IMR-90 (cell line): ENCODE data around the gene IFIT3. TPM values are rescaled to one million over a fixed set of nuclear protein-coding genes. Genes with fewer than 3 reads are reported as not detected.
A peak's percentile ranks its signal among the peaks of the same experiment; 100 is the strongest.
"Not testable (repeated sequence)": the region's sequence is repeated elsewhere in the genome, so short reads cannot be mapped to it uniquely, and the experiment has no call there.

ENCODE experiments used
- ATAC-seq: fragments of 200-7000 bp; cut with Tn5 transposase; 2 replicates; pipeline ENCODE4 v1.9.1; 2020; ENCODE audit warnings: low read depth, mild to moderate bottlenecking, moderate library complexity
- BruUV-seq: library from RNA; stranded (reverse); fragments of 400-500 nt; replicated peaks from 2 replicates; lab custom pipeline; 2021; lab: Mats Ljungman, UMichigan
- CTCF ChIA-PET: fragments of 300-600 bp; formaldehyde crosslinking; extraction: SDS; loops from one replicate; lab custom pipeline; 2021; ENCODE audit warnings: antibody characterized with exemption; lab: Yijun Ruan, JAX
- POLR2A ChIA-PET: fragments of 300-600 bp; sonication (Branson Sonifier 250); formaldehyde crosslinking; loops from one replicate; lab custom pipeline; 2022; ENCODE audit warnings: antibody characterized with exemption; ENCODE audit not compliant: unreplicated experiment; lab: Charles Lee
- DNase-seq: peaks from one replicate; pipeline ENCODE4 v3.0.0; 2013
- H2AFZ ChIP-seq: replicated peaks from 2 replicates; pipeline ENCODE3; 2013; ENCODE audit warnings: low read length, mild to moderate bottlenecking; ENCODE audit not compliant: poor library complexity
- H2AK5ac ChIP-seq: 2 replicates; pipeline ENCODE4 v1.6.1; 2013; ENCODE audit warnings: low read depth, low read length, inconsistent platforms
- H2AK9ac ChIP-seq: replicated peaks from 2 replicates; pipeline ENCODE3; 2013; ENCODE audit warnings: mild to moderate bottlenecking, low read depth, low read length, moderate library complexity; ENCODE audit not compliant: poor library complexity
- H2BK120ac ChIP-seq: 2 replicates; pipeline ENCODE4 v1.6.1; 2013; ENCODE audit warnings: low read depth, low read length, inconsistent platforms
- H2BK15ac ChIP-seq: 3 replicates; pipeline ENCODE4 v1.6.1; 2013; ENCODE audit warnings: low read depth, low read length, inconsistent platforms
- H2BK20ac ChIP-seq: 2 replicates; pipeline ENCODE4 v1.6.1; 2013; ENCODE audit warnings: low read depth, mild to moderate bottlenecking, inconsistent platforms, low read length, moderate library complexity
- H2BK5ac ChIP-seq: 2 replicates; pipeline ENCODE4 v1.6.1; 2013; ENCODE audit warnings: mild to moderate bottlenecking, low read depth, low read length, inconsistent platforms; ENCODE audit not compliant: poor library complexity, severe bottlenecking
- H3K14ac ChIP-seq: replicated peaks from 2 replicates; pipeline ENCODE4 v1.6.1; 2013; ENCODE audit warnings: low read depth, low read length, inconsistent platforms
- H3K18ac ChIP-seq: 2 replicates; pipeline ENCODE4 v1.6.1; 2013; ENCODE audit warnings: low read depth, low read length, control low read depth
- H3K23ac ChIP-seq: 2 replicates; pipeline ENCODE4 v1.6.1; 2013; ENCODE audit warnings: low read depth, low read length, inconsistent platforms
- H3K27ac ChIP-seq: 2 replicates; pipeline ENCODE4 v1.5.1; 2013; ENCODE audit warnings: mild to moderate bottlenecking, control low read depth, low read length; ENCODE audit not compliant: insufficient read depth
- H3K27me3 ChIP-seq: 2 replicates; pipeline ENCODE4 v1.6.1; 2013; ENCODE audit warnings: low read length; ENCODE audit not compliant: control insufficient read depth, insufficient read depth
- H3K36me3 ChIP-seq: 2 replicates; pipeline ENCODE4 v1.6.1; 2013; ENCODE audit warnings: low read length, mixed read lengths; ENCODE audit not compliant: control insufficient read depth, insufficient read depth
- H3K4ac ChIP-seq: 2 replicates; pipeline ENCODE4 v1.6.1; 2013; ENCODE audit warnings: low read depth, low read length, inconsistent platforms
- H3K4me1 ChIP-seq: 2 replicates; pipeline ENCODE4 v1.6.1; 2013; ENCODE audit warnings: low read length, mixed read lengths; ENCODE audit not compliant: control insufficient read depth, insufficient read depth
- H3K4me2 ChIP-seq: 2 replicates; pipeline ENCODE4 v1.6.1; 2013; ENCODE audit warnings: low read depth, mild to moderate bottlenecking, control low read depth, low read length, moderate library complexity
- H3K4me3 ChIP-seq: 2 replicates; pipeline ENCODE4 v1.5.1; 2013; ENCODE audit warnings: low read depth, mild to moderate bottlenecking, control low read depth, low read length, moderate library complexity; ENCODE audit not compliant: insufficient read depth
- H3K56ac ChIP-seq: 2 replicates; pipeline ENCODE4 v1.6.1; 2013; ENCODE audit warnings: low read length, inconsistent platforms; ENCODE audit not compliant: insufficient read depth; ENCODE audit errors: extremely low read depth
- H3K79me1 ChIP-seq, 2 experiments: 2 replicates each; pipeline ENCODE4 v1.6.1; 2013; ENCODE audit warnings: low read length in 2 of 2, inconsistent platforms in 1 of 2, low read depth in 1 of 2
- H3K9ac ChIP-seq: 2 replicates; pipeline ENCODE4 v1.6.1; 2013; ENCODE audit warnings: low read depth, low read length, control low read depth
- H3K9me1 ChIP-seq: 2 replicates; pipeline ENCODE4 v1.6.1; 2013; ENCODE audit warnings: low read length, inconsistent platforms; ENCODE audit not compliant: insufficient read depth
- H3K9me3 ChIP-seq: 2 replicates; pipeline ENCODE4 v1.6.1; 2013; ENCODE audit warnings: low read length; ENCODE audit not compliant: control insufficient read depth, insufficient read depth
- H4K20me1 ChIP-seq: 2 replicates; pipeline ENCODE4 v1.6.1; 2013; ENCODE audit warnings: low read length, inconsistent platforms; ENCODE audit not compliant: insufficient read depth
- H4K5ac ChIP-seq: 2 replicates; pipeline ENCODE4 v1.6.1; 2013; ENCODE audit warnings: mild to moderate bottlenecking, low read depth, low read length, control low read depth
- H4K8ac ChIP-seq, 2 experiments: 2 replicates each; pipeline ENCODE4 v1.6.1; 2013; ENCODE audit warnings: low read depth in 2 of 2, low read length in 2 of 2, control low read depth in 1 of 2, inconsistent platforms in 1 of 2
- H4K91ac ChIP-seq: 2 replicates; pipeline ENCODE4 v1.6.1; 2013; ENCODE audit warnings: low read depth, low read length, inconsistent platforms; ENCODE audit not compliant: insufficient read depth
- WGBS, 2 experiments: methylation state at CpG; one replicate each; pipeline versions ENCODE4 v1.1.5 to v1.1.7; 2013; ENCODE audit warnings: missing lambda C conversion rate in 2 of 2; ENCODE audit not compliant: insufficient read length in 1 of 2; ENCODE audit errors: extremely low coverage in 2 of 2; 5-methylcytosine and 5-hydroxymethylcytosine counted together
- dilution Hi-C: fragments of 300-500 bp; cut with HindIII; formaldehyde crosslinking; loops from one replicate; pipeline ENCODE4 v1.14.3; 2018; ENCODE audit warnings: low sequenced_read_pairs; ENCODE audit not compliant: unreplicated experiment
- in situ Hi-C: fragments of 300-500 bp; cut with MboI; formaldehyde crosslinking; loops from 3 replicates; pipeline ENCODE4 v1.14.3; 2019; ENCODE audit warnings: low sequenced_read_pairs, inconsistent platforms, mixed read lengths
- intact Hi-C: fragments of 100-400 bp; cut with micrococcal nuclease; formaldehyde crosslinking; loops from 2 replicates; pipeline ENCODE4 v1.10.0; 2022
- polyA plus RNA-seq, 3 experiments: library from polyadenylated mRNA; depleted of rRNA; stranded (reverse); fragments of >200 nt; gene quantifications; 2 replicates each; pipeline ENCODE4 v1.2.3, GENCODE V29; 2012; ENCODE audit warnings: low replicate concordance in 1 of 3
- total RNA-seq: library from RNA; depleted of rRNA; stranded (reverse); fragments of >200 nt; gene quantifications from 2 replicates; pipeline ENCODE4 v1.2.3, GENCODE V29; 2012

IFIT3 gene
- total and polyA plus RNA-seq, 2 of the 4 experiments (the other 2 are of a cell fraction): 3.5 to 7.3 TPM

DNA sequence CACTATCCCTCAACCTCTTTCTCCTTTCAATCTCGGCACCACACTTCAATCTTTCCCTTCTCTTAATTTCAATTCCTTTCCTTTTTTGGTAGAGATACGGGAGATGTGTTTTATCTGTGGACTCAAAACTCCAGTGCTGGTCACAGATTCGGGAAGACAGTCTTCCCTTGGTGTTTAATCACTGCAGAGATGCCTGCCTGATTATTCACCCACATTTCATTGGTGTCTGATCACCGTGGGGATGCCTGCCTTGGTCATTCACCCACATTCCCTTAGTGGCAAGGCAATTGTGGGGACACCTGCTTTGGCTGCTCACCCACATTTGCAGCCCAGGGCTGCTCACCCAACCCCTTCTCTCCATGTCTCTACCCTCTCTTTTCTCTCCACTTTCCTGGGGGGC, 42.5 kb upstream of the IFIT3 start:
- H2AK9ac ChIP-seq, H3K23ac ChIP-seq, H3K79me1 ChIP-seq, H3K36me3 ChIP-seq, H3K27me3 ChIP-seq, H3K4me3 ChIP-seq, H3K9me1 ChIP-seq, H2AFZ ChIP-seq, BruUV-seq, H3K27ac ChIP-seq, DNase-seq, intact Hi-C loops, CTCF ChIA-PET, H3K9ac ChIP-seq, in situ Hi-C loops, ATAC-seq, POLR2A ChIA-PET, H3K9me3 ChIP-seq, dilution Hi-C loops, H3K56ac ChIP-seq, H4K20me1 ChIP-seq: not testable (repeated sequence)
- Histone ChIP-seq H2BK120ac (peak overlapping the region; percentile 83), H2BK20ac (peak overlapping the region; percentile 78; the same call in 1 of the 2 replicates), H3K18ac (peak overlapping the region; percentile 69), H3K4me1 (peaks cover 20% of the 10 kb centered on the region), H3K4ac (peak overlapping the region; percentile 75; the same call in 1 of the 2 replicates), H4K5ac (peak overlapping the region; percentile 45; the same call in 1 of the 2 replicates), H2BK5ac (peak overlapping the region; percentile 82), H2AK5ac (peak overlapping the region; percentile 56; the same call in 1 of the 2 replicates), H4K8ac (peak overlapping the region; percentile 54 to 79; a peak in 3 of 4 replicates), H3K14ac (peak overlapping the region; percentile 13; the same call in 1 of the 2 replicates), H2BK15ac (peak overlapping the region; percentile 85; the same call in 1 of the 3 replicates), H3K4me2 (peak overlapping the region; percentile 62; the same call in 1 of the 2 replicates), H4K91ac (peak overlapping the region; percentile 46; the same call in 1 of the 2 replicates)
- WGBS, 2 experiments: 0 to 17% methylated on average over 1 to 2 of the region's 4 CpGs
